ENCODE data around the gene IGLL5.

IGLL5 gene

DNA sequence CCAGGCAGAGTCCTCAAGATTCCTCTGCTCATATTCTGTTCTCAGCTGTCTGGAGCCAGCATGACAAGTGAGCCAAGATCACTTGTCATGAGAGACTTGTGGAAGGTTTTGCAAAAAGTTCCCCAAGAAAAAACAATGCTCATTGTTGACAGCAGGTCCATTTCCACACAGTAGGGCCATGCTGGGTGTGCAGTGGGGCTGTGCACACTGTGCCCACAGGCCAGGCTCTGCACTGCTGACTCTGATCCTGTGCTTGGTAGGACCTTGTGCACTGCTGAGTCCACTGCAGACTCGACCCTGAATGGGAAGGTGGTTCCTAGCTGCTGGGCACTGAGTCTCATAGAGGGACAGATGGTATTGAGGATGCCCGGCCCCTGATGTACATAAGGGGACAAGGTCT is 33.9 kb upstream of the IGLL5 start:
- H3K4me3 ChIP-seq (ENCODE audit: low read depth, low read length), result no peak overlapping the region
- H3K4me1 ChIP-seq (ENCODE audit: control insufficient read depth, insufficient read depth, low read length), result no peaks in the 10 kb centered on the region
- H3K36me3 ChIP-seq (ENCODE audit: control insufficient read depth, insufficient read depth, low read length), result no peaks in the 10 kb centered on the region
- peaks cover 58% of the 10 kb centered on the region for H3K27me3 ChIP-seq (ENCODE audit: control insufficient read depth, insufficient read depth, low read length)
- no peaks in the 10 kb centered on the region for H3K9me3 ChIP-seq (ENCODE audit: control insufficient read depth, insufficient read depth, low read length)
- no peak overlapping the region for H3K9ac ChIP-seq (ENCODE audit: low read depth, low read length)

DNA sequence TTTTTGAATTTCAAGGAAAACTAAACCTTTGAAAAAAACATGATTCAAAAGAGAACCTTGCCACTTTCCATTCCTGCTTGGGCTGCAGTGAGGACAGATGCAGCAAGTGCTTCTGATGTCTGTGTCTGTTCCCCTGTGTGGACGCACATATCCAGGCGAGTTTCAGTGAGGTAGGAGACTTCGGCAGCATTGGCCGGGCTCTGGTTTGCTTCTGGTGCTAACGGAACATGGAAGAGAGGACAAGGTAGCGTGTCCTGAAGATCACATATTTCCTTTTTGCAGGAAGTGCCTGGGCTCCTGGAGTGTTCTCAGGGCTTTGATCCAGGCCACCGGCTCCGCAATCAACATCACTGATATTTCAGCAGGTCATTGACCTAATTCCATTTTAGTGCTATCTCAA is 33.1 kb upstream of the IGLL5 start:
- no peak overlapping the region for H3K9ac ChIP-seq (ENCODE audit: low read depth, low read length)
- H3K4me1 ChIP-seq (ENCODE audit: control insufficient read depth, insufficient read depth, low read length), result no peaks in the 10 kb centered on the region
- H3K36me3 ChIP-seq (ENCODE audit: control insufficient read depth, insufficient read depth, low read length), result no peaks in the 10 kb centered on the region
- peaks cover 63% of the 10 kb centered on the region for H3K27me3 ChIP-seq (ENCODE audit: control insufficient read depth, insufficient read depth, low read length)
- no peaks in the 10 kb centered on the region for H3K9me3 ChIP-seq (ENCODE audit: control insufficient read depth, insufficient read depth, low read length)
- no peak overlapping the region for H3K4me3 ChIP-seq (ENCODE audit: low read depth, low read length)

DNA sequence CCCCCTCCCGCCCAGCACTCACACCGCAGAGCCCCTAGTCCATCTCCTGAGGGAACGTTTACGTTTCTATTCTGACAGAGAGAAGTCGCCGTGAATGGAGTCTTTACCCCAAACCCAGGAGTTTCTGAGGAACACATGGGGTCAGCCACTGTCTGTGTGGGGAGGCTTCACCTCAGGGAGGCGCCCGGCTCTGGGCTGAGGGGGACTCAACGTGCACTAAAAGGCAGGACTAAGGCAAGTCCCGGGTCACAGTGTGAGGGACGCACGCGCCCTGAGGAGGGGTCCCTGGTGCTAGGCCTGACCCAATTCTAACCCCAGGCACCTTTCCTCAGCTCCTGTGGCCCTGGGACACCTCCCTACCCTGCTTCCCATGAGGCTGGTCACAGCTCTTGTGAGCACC is 32.5 kb upstream of the IGLL5 start:
- H3K27me3 ChIP-seq (ENCODE audit: control insufficient read depth, insufficient read depth, low read length), result peaks cover 65% of the 10 kb centered on the region
- no peak overlapping the region for H3K4me3 ChIP-seq (ENCODE audit: low read depth, low read length)
- no peaks in the 10 kb centered on the region for H3K36me3 ChIP-seq (ENCODE audit: control insufficient read depth, insufficient read depth, low read length)
- H3K9me3 ChIP-seq (ENCODE audit: control insufficient read depth, insufficient read depth, low read length), result no peaks in the 10 kb centered on the region
- no peak overlapping the region for H3K9ac ChIP-seq (ENCODE audit: low read depth, low read length)
- no peaks in the 10 kb centered on the region for H3K4me1 ChIP-seq (ENCODE audit: control insufficient read depth, insufficient read depth, low read length)

DNA sequence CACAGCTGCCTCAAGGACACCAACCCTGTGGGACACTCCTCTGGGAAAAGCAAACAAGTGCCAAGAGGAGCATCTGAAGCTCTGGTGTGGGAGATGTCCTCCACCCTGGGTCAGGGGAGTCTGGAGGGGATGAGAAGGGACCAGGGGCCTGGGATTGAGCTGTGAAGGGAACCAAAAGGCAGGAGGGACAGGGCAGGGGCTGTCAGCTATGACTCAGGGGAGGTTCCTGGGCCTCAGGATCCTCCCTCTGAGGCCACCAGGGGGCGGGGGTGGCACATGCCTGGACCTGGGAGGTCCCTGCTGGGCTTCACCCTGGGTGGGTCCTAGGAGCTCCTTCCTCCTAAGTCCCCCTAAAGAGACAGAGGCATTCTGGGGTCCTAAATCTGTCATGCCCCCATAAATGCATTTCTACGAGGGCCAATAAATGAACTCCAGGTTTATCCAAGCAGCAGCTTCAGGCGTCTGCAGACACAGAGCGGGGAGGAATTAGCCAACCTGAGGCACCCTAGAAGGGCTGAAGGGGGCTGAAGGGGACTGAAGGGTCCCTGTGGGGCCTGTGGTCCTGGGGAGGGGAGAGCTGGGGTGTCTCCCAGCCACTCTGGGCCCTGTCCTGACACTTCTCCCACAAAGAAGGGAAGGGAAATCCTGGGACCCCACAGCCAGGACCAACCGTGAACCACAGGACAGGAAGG is 31.9 kb upstream of the IGLL5 start:
- Histone ChIP-seq H3K36me3 (ENCODE audit: control insufficient read depth, insufficient read depth, low read length) (no peaks in the 10 kb centered on the region), H3K4me1 (ENCODE audit: control insufficient read depth, insufficient read depth, low read length) (no peaks in the 10 kb centered on the region), H3K4me3 (ENCODE audit: low read depth, low read length) (no peak overlapping the region), H3K9ac (ENCODE audit: low read depth, low read length) (no peak overlapping the region), H3K27me3 (ENCODE audit: control insufficient read depth, insufficient read depth, low read length) (peaks cover 64% of the 10 kb centered on the region), H3K9me3 (ENCODE audit: control insufficient read depth, insufficient read depth, low read length) (no peaks in the 10 kb centered on the region)

DNA sequence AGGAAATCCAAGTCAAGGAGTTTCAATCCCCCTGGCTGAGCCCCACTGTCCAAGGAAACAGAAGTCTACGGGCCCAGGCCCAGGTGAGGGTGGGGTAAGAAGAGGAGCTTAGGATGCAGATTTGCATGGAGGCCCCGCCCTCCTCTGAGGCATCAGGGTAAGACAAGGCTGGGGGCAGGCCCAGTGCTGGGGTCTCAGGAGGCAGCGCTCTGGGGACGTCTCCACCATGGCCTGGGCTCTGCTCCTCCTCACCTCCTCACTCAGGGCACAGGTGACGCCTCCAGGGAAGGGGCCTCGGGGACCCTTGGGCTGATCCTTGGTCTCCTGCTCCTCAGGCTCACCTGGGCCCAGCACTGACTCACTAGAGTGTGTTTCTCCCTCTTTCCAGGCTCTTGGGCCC is 31.3 kb upstream of the IGLL5 start:
- H3K27me3 ChIP-seq (ENCODE audit: control insufficient read depth, insufficient read depth, low read length), result peaks cover 59% of the 10 kb centered on the region
- H3K36me3 ChIP-seq (ENCODE audit: control insufficient read depth, insufficient read depth, low read length), result no peaks in the 10 kb centered on the region
- H3K9me3 ChIP-seq (ENCODE audit: control insufficient read depth, insufficient read depth, low read length), result no peaks in the 10 kb centered on the region
- H3K4me1 ChIP-seq (ENCODE audit: control insufficient read depth, insufficient read depth, low read length), result no peaks in the 10 kb centered on the region
- no peak overlapping the region for H3K4me3 ChIP-seq (ENCODE audit: low read depth, low read length)
- H3K9ac ChIP-seq (ENCODE audit: low read depth, low read length), result no peak overlapping the region

DNA sequence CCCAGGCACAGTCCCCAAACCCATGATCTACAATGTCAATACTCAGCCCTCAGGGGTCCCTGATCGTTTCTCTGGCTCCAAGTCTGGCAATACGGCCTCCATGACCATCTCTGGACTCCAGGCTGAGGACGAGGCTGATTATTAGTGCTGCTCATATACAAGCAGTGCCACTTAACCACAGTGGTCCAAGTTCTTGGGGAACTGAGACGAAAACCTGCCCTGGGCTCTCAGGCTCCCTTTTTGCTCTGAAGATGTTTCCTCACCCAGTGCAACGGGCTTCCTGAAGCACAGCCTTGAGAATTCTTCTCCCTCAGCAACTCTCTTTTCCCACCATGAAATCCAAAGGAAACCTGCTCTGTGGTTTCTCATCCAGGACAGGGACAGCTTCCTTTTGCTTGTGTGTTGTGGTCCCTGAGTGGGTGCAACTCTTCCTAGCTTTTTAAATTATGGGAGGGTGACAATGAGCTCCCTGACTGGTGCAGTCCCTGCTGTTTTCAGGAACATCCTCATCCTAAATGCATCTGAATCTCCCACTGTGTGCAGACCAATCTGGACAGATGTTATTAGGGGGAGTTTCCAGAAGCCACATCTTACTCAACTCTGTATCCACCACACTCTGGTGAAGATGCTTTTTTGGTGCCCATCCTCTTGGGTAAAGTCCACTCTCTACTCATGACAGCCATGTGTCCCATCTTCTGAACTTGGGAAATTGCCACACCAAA is 30.6 kb upstream of the IGLL5 start:
- H3K4me1 ChIP-seq (ENCODE audit: control insufficient read depth, insufficient read depth, low read length), result no peaks in the 10 kb centered on the region
- no peaks in the 10 kb centered on the region for H3K9me3 ChIP-seq (ENCODE audit: control insufficient read depth, insufficient read depth, low read length)

DNA sequence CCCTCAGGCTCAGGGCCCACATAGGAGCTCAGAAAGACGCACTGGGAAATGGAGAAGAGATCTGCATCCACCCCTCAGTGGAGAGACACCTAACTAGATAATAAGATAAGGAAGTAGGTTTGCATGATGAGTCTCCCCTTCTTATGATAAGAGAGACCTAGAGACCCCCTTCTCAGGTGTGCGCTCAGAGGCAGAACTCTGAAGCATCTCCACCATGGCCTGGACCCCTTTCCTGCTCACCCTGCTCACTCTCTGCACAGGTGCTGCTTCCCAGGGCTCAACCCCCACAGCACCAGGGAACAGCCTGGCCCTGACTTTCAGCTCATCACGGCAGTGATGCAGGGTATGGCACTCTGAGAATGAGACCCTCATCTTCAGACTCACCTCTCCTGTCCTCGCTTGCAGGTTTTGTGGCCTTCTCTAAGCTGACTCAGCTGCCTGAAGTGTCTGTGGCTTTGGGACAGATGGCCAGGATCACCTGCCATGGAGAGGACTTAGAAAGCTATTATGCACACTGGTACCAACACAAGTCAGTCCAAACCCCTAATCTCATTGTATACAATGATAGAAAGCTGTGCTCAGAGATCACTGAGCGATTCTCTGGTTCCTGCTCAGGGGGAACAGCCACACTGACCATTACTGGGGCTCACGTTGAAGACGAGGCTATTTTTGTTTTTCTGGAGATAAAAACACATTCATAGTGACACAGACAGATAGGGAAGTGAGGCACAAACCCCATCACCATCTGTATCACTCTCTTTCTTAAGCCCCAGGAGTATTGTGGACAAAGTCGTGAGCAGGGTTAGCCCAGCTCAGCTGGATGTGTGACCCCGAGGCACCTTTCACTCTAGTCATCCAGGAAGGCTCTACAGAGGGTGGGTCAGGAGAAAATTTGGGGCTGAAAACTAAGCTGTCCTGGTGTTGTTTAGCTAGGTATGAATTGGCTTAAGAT is 29.7 kb upstream of the IGLL5 start:
- no peaks in the 10 kb centered on the region for H3K9me3 ChIP-seq (ENCODE audit: control insufficient read depth, insufficient read depth, low read length)
- H3K4me3 ChIP-seq (ENCODE audit: low read depth, low read length), result no peak overlapping the region
- no peaks in the 10 kb centered on the region for H3K4me1 ChIP-seq (ENCODE audit: control insufficient read depth, insufficient read depth, low read length)
- H3K36me3 ChIP-seq (ENCODE audit: control insufficient read depth, insufficient read depth, low read length), result no peaks in the 10 kb centered on the region
- H3K9ac ChIP-seq (ENCODE audit: low read depth, low read length), result no peak overlapping the region
- peaks cover 50% of the 10 kb centered on the region for H3K27me3 ChIP-seq (ENCODE audit: control insufficient read depth, insufficient read depth, low read length)

More for the DNA sequence above, 30.6 kb upstream of the IGLL5 start:
- peaks cover 56% of the 10 kb centered on the region for H3K27me3 ChIP-seq (ENCODE audit: control insufficient read depth, insufficient read depth, low read length)
- no peaks in the 10 kb centered on the region for H3K36me3 ChIP-seq (ENCODE audit: control insufficient read depth, insufficient read depth, low read length)
- H3K9ac ChIP-seq (ENCODE audit: low read depth, low read length), result no peak overlapping the region
- H3K4me3 ChIP-seq (ENCODE audit: low read depth, low read length), result no peak overlapping the region

DNA sequence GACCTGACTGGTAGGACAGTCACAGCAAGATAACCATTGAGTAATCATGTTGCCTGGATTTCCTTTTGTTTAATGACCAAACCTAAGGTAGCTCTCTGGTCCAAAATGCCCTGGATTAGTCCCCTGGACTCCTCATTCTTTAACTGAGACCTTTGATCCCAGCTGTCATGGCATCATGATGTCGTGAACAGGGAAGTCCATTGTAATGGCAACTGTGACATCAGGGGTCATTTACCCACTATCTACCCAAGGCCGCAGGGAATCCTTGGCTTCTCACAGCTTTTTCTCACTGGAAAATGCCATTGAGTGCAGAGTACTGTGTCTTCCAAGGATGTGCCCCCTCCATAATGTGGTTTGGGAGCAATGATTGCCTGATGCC is 29.1 kb upstream of the IGLL5 start:
- H3K9me3 ChIP-seq (ENCODE audit: control insufficient read depth, insufficient read depth, low read length), result no peaks in the 10 kb centered on the region
- H3K4me1 ChIP-seq (ENCODE audit: control insufficient read depth, insufficient read depth, low read length), result no peaks in the 10 kb centered on the region
- peaks cover 47% of the 10 kb centered on the region for H3K27me3 ChIP-seq (ENCODE audit: control insufficient read depth, insufficient read depth, low read length)
- no peaks in the 10 kb centered on the region for H3K36me3 ChIP-seq (ENCODE audit: control insufficient read depth, insufficient read depth, low read length)
- no peak overlapping the region for H3K9ac ChIP-seq (ENCODE audit: low read depth, low read length)
- no peak overlapping the region for H3K4me3 ChIP-seq (ENCODE audit: low read depth, low read length)

DNA sequence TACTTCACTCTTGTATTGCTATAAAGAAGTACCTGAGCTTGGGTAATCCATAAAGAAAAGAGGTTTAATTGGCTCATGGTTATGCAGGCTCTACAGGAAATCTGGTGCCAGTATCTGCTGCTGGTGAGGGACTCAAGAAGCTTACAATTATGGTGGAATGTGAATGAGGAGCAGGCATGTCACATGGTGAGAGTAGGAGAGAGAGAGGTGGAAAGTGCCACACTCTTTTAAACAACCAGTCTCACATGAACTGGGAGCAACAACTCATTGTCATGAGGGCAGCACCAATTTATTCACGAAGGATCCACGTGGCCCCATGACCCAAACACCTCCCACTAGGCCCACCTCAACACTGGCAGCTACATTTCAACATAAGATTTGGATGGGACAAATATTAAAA is 24.6 kb upstream of the IGLL5 start:
- no peaks in the 10 kb centered on the region for H3K9me3 ChIP-seq (ENCODE audit: control insufficient read depth, insufficient read depth, low read length)

DNA sequence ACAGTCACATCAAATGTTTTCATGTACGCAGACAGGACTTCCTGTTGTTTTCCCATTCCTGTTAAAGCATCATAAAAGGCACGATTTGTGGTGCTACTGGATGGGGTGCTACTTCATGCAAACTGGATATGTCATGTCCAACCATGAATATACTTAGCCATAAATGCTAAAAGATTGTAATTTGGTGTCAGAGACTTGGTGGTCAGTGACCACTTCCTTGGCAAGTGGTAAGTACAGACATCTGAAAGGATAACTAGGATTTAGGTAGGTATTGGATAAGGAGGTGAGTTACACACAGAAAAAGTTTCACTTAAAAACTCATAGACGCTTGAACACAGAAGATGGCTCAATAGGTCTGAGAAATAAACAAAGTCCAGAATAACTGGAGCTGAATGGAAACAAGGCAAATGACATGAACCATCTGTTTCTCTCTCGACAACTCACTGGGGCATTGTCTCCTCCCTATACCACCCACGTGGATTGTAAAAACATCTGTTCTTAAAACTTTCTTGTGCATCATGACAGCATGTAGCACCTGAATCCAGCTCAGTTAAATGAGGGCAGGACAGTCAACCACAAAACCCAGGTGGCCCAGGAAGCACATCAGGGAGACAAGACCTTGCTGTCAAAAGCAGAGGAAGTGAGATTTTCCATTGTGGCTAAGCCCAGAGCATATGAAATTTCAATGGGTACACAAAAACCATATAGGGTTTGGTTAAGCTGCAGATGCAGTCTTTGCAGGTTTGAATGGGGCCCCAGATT is 22.1 kb upstream of the IGLL5 start:
- Histone ChIP-seq H3K4me3 (ENCODE audit: low read depth, low read length) (no peak overlapping the region), H3K4me1 (ENCODE audit: control insufficient read depth, insufficient read depth, low read length) (no peaks in the 10 kb centered on the region), H3K27me3 (ENCODE audit: control insufficient read depth, insufficient read depth, low read length) (peaks cover 45% of the 10 kb centered on the region), H3K9ac (ENCODE audit: low read depth, low read length) (no peak overlapping the region), H3K36me3 (ENCODE audit: control insufficient read depth, insufficient read depth, low read length) (no peaks in the 10 kb centered on the region), H3K9me3 (ENCODE audit: control insufficient read depth, insufficient read depth, low read length) (no peaks in the 10 kb centered on the region)

More for the DNA sequence above, 24.6 kb upstream of the IGLL5 start:
- H3K36me3 ChIP-seq (ENCODE audit: control insufficient read depth, insufficient read depth, low read length), result no peaks in the 10 kb centered on the region
- no peaks in the 10 kb centered on the region for H3K4me1 ChIP-seq (ENCODE audit: control insufficient read depth, insufficient read depth, low read length)
- peaks cover 47% of the 10 kb centered on the region for H3K27me3 ChIP-seq (ENCODE audit: control insufficient read depth, insufficient read depth, low read length)
- no peak overlapping the region for H3K4me3 ChIP-seq (ENCODE audit: low read depth, low read length)
- H3K9ac ChIP-seq (ENCODE audit: low read depth, low read length), result no peak overlapping the region

DNA sequence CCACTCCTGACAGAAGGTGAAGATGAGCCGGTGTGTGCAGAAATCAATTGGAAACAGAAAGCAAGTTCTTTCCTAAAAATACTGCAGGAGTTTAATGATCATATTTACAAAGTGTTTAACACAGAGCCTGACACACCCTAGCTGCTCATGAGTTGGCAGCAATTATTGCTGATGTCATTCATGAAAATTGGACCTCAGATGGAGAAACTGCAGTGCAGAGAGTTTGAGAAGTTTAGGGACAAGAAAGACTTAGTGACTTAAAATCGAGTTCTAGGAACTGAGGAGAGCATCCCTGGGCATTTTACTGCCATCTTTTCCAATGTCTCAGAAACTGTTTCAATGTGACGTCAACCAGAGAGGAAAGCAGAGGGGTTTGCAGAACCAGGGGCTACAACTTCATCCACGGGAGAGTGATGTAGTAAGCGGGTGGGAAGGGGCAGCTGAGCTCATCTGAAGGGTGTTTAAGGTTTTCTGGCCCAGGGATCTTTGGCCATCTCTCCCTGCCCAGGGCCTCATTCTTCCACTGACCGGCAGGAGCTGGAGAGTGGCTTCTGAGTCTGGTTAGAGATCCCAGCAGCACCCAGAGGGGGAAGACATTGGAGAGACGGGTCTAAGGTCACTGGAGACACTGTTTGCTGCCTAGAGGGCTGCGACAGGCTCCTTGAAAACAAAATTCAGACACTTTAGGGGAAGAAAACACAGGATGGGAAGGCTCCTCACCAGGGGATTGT is 21.1 kb upstream of the IGLL5 start:
- Histone ChIP-seq H3K36me3 (ENCODE audit: control insufficient read depth, insufficient read depth, low read length) (no peaks in the 10 kb centered on the region), H3K27me3 (ENCODE audit: control insufficient read depth, insufficient read depth, low read length) (peaks cover 51% of the 10 kb centered on the region), H3K9me3 (ENCODE audit: control insufficient read depth, insufficient read depth, low read length) (no peaks in the 10 kb centered on the region), H3K4me1 (ENCODE audit: control insufficient read depth, insufficient read depth, low read length) (no peaks in the 10 kb centered on the region), H3K9ac (ENCODE audit: low read depth, low read length) (no peak overlapping the region), H3K4me3 (ENCODE audit: low read depth, low read length) (no peak overlapping the region)

Measured in iPS-15b (cell line).